NCI-H460 (cell line): ENCODE measurements around the gene PHKB. TPM values are rescaled to one million over a fixed set of nuclear protein-coding genes. Genes with fewer than 3 reads are reported as not detected.
"Not testable (repeated sequence)": the region's sequence is repeated elsewhere in the genome, so short reads cannot be mapped to it uniquely, and the experiment has no call there.

Experiments used
- DNase-seq: peaks from one replicate; pipeline ENCODE4 v3.0.0-alpha.2; 2016; ENCODE audit warnings: low read depth; ENCODE audit errors: extremely low read depth
- total RNA-seq: library from RNA; depleted of rRNA; stranded (reverse); fragments of >200 nt; shearing (Covaris generic); gene quantifications from 2 replicates; pipeline ENCODE4 v1.2.3, GENCODE V29; 2014

PHKB gene
- total RNA-seq, 1 experiment from 2014 or later: 55.4 TPM

DNA sequence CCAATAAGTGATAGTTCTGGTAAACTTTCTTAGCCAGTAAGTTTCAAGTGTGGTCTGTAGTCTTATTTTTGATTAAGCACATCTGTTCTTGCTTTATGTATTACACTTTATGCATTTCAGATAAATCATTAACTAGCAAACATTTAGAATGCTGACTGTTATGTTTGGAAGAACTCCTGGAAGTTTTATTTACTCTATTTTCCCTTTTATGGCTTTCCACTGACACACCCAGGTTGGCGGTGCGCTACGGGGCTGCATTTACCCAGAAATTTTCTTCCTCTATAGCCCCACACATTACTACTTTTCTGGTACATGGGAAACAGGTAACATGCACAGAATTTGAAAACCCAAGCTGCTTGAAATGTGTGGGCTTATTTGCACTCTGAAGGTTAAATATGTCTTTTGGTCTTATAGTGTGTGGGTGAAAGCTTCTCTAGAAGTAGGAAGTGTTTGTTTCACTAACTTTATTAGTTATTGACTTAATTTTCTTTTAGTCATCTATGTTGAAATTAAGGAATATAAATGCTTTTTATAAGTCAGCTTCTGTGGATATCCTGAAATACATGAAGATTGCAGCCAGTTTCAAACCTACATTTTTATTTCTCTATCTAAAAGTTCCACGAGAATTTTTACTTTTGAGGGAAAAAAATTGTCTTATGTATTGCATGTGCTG is 203.7 kb downstream of the PHKB start:
- DNase-seq: no peak

DNA sequence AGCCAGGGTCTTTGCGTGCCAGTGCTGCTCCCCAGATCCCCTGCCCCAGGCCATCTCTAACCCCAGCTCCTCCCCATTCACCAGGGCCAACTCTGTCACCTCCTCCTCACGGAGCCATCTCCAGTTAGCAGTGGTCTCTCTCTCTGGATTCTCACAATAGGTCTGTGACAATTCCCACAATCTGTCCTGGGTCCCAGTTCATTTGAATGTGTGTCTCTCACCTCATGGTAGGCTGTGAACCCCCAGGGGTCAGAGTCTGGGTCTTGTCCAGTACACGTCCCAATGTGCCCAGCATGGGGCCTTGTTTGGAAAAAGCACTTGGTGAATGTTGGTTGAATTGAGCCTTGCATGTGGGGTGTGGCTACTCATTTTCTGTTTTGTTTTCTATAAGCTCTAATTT is 205.3 kb downstream of the PHKB start:
- no peak for DNase-seq

DNA sequence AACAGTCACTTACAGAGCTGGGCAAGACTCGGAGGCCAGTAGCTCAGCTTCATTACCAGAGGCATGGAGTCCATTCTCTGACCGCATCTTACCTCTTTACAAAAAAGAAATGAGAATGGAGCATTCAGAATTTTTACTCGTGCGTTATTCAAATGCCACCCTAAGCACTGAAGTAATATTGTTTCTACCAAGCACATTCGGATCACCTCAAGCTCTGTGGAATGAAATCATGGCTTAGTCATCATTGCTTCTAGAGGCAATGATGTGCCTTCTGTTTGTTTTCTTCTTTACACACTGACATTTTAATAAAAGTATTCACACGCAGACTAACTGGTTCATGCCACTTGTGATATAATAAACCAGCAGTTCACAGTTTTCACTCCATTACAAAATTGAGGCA is 206.8 kb downstream of the PHKB start:
- no peak for DNase-seq

DNA sequence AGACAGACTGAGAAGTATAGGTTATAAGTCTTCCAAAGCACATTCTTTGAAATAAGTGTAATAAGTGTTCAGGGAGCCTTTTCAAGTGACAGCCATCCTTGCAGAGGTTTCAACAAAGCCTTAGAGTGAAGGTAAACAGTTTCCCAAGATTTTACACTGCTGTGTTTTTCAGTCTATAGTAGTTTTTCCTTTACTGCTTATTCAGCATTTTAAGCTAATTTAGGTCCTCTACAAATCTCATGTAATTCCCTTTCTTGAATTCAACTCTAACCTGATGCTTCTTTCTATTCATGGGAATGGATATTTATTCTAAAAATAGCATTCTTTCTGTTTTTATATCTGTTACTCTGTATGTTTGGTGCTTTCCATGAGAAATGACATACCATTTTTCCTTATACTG is 211.3 kb downstream of the PHKB start:
- no peak for DNase-seq

DNA sequence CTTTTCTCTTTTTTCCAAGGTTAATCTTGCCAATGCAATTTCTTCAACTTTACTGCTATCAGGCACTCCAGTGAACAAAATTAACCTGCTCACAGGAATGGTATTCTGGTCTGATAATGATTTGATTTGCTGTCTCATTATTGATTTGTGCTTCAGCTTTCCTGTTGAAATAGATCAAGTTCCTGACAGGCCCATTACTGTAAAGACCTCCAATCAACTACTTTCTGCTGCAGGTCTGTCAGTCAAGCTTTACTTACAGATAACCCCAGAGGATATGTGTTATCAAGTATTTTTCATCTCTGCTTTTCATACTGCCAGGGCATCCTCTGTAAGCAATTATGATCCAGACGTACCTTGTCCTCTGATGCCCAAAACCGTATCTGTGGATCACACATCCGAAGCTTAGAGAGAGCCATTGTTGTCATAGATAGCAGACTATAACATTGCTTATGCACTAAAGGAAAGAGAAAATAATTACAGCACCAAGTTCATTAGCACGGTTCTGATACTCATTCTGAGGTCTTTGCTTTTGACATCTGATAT is 215.6 kb downstream of the PHKB start:
- no peak for DNase-seq

DNA sequence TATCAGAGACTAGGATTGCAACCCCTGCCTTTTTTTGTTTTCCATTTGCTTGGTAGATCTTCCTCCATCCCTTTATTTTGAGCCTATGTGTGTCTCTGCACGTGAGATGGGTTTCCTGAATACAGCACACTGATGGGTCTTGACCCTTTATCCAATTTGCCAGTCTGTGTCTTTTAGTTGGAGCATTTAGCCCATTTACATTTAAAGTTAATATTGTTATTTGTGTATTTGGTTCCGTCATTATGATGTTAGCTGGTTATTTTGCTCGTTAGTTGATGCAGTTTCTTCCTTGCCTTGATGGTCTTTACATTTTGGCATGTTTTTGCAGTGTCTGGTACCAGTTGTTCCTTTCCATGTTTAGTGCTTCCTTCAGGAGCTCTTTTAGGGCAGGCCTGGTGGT is 220.4 kb downstream of the PHKB start:
- DNase-seq: not testable (repeated sequence)

DNA sequence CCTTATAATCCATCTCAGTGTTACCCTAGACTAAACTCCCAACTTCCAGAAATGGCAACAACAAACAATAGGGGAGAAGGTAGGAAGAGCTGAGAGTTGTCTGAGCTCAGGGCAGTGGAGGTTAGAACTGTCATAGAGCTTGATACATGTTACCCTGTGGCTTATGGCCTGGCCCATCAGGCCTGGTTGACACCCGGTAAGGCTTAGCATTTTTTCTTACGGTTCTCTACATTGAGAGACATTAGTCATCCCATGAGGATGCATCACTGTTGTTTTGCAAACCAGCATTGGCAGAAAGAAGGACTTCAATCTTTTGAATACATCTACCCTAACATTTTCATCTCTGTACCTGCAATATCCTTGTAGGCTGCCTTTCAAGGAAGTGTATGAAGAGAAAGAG is 226.6 kb downstream of the PHKB start:
- DNase-seq: no peak

DNA sequence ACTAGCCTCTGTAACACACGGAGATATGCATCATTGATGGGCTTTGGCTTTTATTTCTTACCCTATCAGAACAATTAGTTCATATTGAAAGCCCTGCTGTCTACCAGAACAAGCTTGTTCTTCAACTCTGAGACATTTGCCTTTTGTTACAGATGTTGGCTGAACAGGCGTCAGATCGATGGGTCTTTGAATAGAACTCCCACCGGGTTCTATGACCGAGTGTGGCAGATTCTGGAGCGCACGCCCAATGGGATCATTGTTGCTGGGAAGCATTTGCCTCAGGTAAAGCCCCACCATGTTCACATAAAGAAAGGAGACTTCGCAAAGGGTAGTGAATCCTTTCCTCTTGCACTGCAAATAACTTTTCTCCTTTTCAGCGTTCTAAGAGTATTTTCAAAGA is 232.1 kb downstream of the PHKB start:
- no peak for DNase-seq

DNA sequence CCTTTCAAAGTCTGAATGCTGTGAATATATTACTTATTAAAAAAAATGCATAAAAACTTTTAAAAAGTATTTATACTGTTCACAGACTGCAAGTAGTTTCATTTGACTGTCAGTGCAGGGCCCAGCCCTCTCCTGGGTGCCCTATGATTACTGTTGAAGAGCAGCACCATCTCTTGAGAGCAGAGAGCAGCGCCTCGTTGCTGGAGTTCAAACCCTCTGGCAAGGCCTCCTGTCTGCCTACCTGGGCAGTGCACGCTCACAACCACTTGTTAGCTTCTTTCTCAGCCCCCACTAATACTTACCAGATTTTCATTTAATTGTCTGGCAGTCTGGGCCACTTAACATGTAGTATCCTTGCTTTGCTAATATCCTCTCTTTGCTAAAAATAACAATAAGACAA is 233.4 kb downstream of the PHKB start:
- DNase-seq: no peak

DNA sequence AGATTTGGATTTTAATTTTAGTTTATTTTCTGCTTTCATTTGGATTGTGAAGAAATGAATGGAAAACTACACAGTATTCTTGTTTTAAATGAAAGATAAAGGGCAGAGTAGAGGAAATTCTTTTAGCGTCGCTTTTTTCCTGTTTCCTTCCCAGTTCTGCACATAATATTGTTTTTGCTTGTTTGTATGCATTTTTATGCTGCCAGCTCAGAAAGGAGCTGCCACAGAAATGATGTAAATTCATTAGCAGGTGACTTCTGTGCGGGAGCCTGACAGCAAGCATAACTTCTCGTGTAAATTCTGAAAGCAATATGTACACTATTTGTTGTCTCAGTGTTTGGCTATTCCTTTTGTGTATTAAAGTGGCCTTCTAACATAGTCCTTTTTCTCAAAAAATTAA is 234.6 kb downstream of the PHKB start:
- DNase-seq: no peak

DNA sequence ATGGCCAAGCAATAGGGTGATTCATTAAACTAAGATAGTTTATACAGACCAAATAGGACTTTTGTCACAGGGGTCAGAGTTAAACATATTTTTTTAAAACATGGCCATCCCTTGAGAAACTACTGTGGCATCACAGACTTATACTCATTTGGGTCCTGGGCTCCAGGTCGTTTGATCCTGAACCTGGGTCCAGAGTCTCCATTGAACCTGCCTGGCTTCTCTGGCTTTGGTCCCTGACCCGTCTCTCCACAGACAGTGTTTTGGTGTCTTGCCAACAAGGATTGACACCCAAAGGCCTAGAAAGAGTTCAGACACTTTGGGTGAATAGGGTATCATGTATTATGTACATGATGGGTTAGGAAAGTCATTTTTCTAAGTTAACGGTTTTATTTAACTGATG is 236.7 kb downstream of the PHKB start:
- no peak for DNase-seq

DNA sequence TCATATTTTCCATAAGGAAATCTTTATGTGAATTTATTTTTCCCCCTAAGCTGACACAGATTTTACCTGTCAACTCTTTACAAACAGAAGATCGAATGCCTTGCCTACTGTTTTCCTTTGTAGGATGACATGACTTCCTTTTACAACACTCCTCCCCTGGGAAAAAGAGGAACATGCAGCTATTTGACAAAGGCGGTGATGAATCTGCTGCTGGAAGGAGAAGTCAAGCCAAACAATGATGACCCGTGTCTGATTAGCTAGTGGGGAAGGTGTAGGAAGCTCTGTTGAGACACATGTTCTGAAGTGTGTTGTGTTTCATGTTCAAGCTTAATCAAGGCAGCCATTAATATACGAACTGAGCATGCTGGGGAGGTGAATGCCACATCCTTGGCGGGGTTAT is 238.0 kb downstream of the PHKB start:
- DNase-seq: no peak

DNA sequence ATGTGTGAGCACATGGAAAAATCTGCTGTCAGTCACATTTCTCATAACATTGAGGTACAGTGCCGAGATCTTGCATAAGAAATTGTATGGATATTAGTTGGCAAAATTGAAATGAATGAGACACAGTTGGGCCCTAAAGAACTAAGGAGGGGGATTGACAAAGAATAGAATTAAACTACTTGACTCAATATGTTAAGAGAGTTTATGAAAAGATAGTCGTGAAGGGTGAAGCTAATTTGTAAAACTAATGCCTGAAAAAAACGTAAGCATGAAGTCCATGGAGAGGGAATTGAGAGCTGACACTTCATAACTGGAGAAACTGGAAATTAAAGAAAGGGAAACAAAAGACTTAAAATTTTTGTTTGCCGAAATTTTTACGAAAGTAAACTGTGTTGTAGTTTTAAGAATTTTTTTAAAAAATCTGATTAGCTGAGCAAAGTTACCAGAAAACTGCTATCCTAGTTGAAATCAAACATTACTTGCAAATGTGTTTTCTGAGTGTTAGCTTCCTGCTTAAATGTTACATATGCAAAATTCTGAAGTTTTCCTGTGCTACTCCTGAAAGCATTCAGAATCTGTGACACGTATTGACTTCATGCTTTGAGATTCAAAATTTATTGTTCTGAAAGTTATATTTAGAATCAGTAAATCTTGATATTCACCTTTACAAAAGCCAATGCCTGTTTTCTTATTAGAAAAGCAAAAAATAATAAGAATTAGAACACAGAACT is 239.9 kb downstream of the PHKB start:
- DNase-seq: no peak

DNA sequence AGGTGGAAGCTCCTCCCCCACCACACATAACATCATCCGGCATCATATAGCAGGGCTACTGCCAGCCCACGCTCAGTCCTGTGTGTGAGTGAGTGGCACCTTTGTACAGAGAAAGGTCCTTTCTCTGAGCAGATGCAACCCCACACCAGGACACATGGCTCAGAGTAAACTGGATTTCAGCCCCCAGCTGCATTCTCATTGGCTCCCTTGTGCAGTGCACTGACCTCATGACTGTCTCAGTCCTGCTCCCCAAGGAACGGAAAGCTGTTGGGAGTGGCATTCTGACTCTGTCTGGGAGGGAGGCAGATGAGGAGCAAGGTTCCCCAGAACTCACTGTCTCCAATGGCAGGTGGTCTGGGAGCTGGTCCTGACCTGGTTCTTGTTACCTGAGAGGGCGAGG is 244.1 kb downstream of the PHKB start:
- no peak for DNase-seq

DNA sequence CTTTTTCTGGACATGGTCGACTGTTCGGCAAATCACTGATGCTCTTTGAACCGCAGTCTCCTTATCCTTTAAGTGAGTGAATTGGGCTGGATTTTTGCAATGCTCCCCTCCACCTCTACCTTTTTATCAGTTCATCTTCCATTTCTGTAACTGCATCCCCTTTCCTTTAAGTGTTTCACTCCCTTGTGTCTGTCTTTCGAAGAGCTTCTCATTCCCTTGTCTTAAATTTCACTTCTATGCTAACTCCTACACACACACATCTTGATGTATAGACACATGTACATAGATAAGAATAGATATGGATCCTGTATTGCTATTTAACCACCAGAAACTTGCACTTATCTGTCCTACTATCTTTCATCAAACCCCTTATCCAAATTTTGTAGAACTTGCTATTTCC is 250.7 kb downstream of the PHKB start:
- no peak for DNase-seq

DNA sequence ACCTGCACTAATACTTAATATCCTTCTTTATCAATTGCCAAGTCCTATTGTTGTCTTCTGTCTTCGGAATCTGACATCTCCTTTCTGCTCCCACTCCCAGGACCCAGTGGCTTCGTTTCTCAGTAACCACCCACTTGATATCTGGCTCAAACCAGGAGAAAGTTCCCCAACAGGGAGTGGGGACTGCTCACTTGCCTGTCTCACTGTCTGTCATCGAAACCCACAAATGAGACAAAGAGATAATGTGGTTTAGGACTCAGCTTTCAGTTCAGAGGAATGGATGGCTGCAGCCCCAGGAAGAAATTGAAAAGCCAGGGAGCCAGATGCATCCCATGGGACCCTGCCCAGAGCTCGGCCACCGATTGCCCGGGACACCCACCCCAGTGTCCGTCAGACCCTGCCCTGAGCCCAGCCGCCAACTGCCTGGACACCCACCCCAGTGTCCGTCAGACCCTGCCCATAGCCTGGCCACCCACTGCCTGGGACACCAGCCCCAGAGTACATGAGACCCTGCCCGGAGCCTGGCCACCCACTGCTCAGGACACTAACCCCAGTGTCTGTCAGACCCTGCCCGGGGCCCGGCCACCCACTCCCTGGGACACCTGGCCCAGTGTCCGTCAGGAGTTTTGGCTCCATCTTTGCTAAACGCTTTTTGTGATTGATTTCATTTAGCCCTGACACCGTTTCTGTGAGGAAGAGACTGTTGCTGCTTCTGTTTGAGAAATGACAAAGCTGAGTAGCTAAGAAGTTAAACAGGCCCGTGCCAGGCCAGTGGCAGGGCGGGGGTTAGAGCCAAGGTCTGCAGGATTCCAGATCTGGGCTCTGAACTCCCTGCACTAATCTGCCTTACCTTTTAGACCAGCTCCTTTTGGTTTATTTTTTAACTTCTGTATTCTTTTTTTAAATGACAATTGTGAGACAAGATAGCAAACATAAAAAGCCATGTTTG is 251.4 kb downstream of the PHKB start:
- DNase-seq: no peak

DNA sequence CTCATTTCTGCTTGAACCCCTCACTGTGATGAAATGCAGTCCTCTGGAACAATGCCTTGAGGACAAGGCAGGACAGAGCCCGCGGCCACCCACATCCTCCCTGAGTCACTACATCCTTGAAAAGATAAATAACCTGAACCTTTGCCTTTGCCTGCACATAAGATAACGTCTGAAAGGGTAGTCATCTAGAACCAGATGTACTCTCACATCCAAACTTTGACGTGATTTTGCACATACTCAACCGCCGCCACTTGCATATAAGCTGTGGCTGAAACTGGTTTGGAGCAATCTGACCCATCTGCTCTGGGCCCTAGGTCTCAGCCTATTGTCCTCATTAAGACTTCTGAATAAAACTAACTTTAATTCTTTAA is 252.1 kb downstream of the PHKB start:
- no peak for DNase-seq

DNA sequence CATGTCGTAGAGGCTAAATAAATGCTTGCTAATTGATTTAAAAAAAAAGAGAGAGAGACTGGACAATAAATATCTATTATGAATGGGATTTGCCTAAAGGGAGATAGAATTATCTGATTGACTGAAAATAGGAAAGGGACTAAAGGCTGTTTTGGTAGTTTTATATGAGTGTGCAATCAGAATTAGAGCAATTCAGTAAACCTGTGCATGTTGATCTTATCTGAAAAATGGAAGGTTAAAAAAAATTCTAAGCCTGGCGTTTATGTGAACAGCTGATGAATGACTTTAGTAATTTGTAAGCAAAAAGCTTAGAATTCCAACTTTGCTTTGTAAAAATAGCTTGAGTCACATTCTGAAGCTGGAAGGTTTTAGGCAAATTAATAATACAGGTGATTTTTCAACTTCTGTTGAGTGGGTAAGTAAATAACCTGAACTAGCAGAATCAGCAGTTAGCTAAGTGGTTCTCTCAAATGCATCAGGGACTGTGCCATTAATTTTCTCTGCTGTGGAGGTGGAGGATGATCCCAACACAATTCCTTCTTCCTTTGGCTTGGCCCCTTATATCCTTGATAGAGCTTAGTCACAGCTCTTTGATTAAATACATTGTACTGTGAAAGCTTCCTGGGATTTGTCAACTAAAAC is 254.4 kb downstream of the PHKB start:
- DNase-seq: no peak

DNA sequence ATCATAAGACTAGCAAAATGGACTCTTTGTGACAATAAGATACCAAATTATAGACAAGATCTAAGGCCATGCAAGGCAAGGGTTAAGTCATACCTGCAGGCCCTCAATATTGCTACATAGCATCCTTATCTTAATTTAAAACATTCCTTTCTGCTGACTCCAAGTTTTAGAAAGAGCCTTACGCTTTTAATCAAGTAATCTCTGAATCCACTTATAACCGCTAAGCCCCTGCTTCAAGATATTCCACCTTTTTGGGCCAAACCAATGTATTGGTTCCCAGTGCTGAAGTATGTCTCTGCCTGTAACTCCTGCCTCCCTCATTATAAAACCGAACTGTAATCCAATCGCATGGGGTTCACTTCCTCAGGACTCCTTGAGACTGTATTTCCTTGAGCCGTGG is 255.4 kb downstream of the PHKB start:
- DNase-seq: no peak

DNA sequence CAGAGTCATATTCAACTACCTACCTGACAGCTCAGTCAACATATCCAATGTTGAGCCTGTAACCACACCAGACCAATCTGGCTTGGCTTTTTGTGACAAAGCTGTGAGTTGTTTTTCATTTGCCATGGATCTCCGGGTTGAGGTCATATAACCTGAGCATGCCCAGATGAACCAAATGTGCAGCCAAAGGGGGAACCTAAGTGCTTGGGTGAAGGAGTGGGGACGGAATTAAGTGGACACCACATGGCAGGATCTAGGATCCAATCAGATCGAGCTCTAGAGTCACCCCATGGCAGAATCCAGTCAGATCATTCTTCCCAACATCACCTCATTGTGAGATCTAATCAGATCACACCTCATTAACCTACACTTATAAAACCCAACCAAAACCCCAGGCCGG is 258.6 kb downstream of the PHKB start:
- no peak for DNase-seq
